Keratinocyte (primary cell): ENCODE results near the gene MCM9. TPM values are rescaled to one million over a fixed set of nuclear protein-coding genes. Genes with fewer than 3 reads are reported as not detected.

Experiments used
- DNase-seq: peaks from one replicate; pipeline ENCODE4 v3.0.0-alpha.2; 2011; ENCODE audit warnings: low read depth, missing footprints, low spot score
- FAIRE-seq: peaks from 2 replicates; lab custom pipeline; 2011; peaks lifted over from hg19 to GRCh38; lab: Jason Lieb, UNC
- H2AFZ ChIP-seq: 2 replicates; pipeline ENCODE4 v1.6.0; 2012; ENCODE audit warnings: low read length, control low read depth, inconsistent platforms; ENCODE audit not compliant: control insufficient read depth
- H3K27ac ChIP-seq: 2 replicates; pipeline ENCODE4 v1.5.1; 2011; ENCODE audit warnings: low read length; ENCODE audit not compliant: control insufficient read depth, insufficient read depth
- H3K27me3 ChIP-seq: 3 replicates; pipeline ENCODE4 v1.6.0; 2011; ENCODE audit warnings: low read length; ENCODE audit not compliant: control insufficient read depth, insufficient read depth; ENCODE audit errors: extremely low read depth
- H3K36me3 ChIP-seq, 2 experiments: 2 replicates in 1 of 2; 3 replicates in 1 of 2; pipeline ENCODE4 v1.5.1; 2011; ENCODE audit warnings: low read length in 2 of 2, mild to moderate bottlenecking in 1 of 2; ENCODE audit not compliant: control insufficient read depth in 2 of 2, insufficient read depth in 2 of 2; ENCODE audit errors: extremely low read depth in 1 of 2
- H3K4me1 ChIP-seq: 3 replicates; pipeline ENCODE4 v1.5.1; 2011; ENCODE audit warnings: low read length; ENCODE audit not compliant: control insufficient read depth, insufficient read depth; ENCODE audit errors: extremely low read depth
- H3K4me2 ChIP-seq: 3 replicates; pipeline ENCODE4 v1.6.0; 2011; ENCODE audit warnings: low read depth, low read length; ENCODE audit not compliant: control insufficient read depth, insufficient read depth; ENCODE audit errors: extremely low read depth
- H3K4me3 ChIP-seq, 3 experiments: fragments of 200-600 bp in 1 of 3; sonication (generic) in 1 of 3; 2 replicates in 2 of 3; 3 replicates in 1 of 3; pipeline ENCODE4 v1.5.1; 2011 to 2016; ENCODE audit warnings: low read length in 3 of 3, mild to moderate bottlenecking in 3 of 3, control low read depth in 2 of 3, inconsistent platforms in 1 of 3, low read depth in 1 of 3, mixed read lengths in 1 of 3, mixed run types in 1 of 3, moderate library complexity in 1 of 3; ENCODE audit not compliant: control insufficient read depth in 2 of 3, insufficient read depth in 2 of 3; ENCODE audit errors: extremely low read depth in 1 of 3
- H3K79me2 ChIP-seq: 2 replicates; pipeline ENCODE4 v1.6.0; 2012; ENCODE audit warnings: low read length; ENCODE audit not compliant: control insufficient read depth, insufficient read depth
- H3K9ac ChIP-seq: 3 replicates; pipeline ENCODE4 v1.6.0; 2011; ENCODE audit warnings: low read length; ENCODE audit not compliant: control insufficient read depth, insufficient read depth; ENCODE audit errors: extremely low read depth
- H3K9me1 ChIP-seq: 3 replicates; pipeline ENCODE4 v1.6.0; 2011; ENCODE audit warnings: low read length; ENCODE audit not compliant: control insufficient read depth, insufficient read depth; ENCODE audit errors: extremely low read depth
- H3K9me3 ChIP-seq: 2 replicates; pipeline ENCODE4 v1.5.1; 2012; ENCODE audit warnings: low read depth, low read length; ENCODE audit not compliant: control insufficient read depth
- H4K20me1 ChIP-seq: 3 replicates; pipeline ENCODE4 v1.6.0; 2011; ENCODE audit warnings: low read length; ENCODE audit not compliant: control insufficient read depth, insufficient read depth; ENCODE audit errors: extremely low read depth
- EZH2 ChIP-seq: IDR thresholded peaks from one replicate; pipeline ENCODE4 v1.6.1; 2012; ENCODE audit warnings: inconsistent platforms, mild to moderate bottlenecking, low read length, moderate library complexity
- dilution Hi-C: fragments of 300-500 bp; cut with MboI; formaldehyde crosslinking; loops from one replicate; pipeline ENCODE4 v1.7.0; 2020; ENCODE audit warnings: low sequenced_read_pairs; ENCODE audit not compliant: extremely low pct_ligation_motif_present
- polyA plus RNA-seq, 5 experiments: library from polyadenylated mRNA; depleted of rRNA in 3 of 5; stranded (reverse) in 3 of 5; stranded (forward) in 1 of 5; unstranded in 1 of 5; fragments of >200 nt; gene quantifications; 1 replicate in 1 of 5; 2 replicates in 3 of 5; 3 replicates in 1 of 5; pipeline versions ENCODE4 v1.2.1 to v1.2.3, GENCODE V29; 2011 to 2012; ENCODE audit warnings: missing spikeins in 2 of 5, low read depth in 1 of 5, low replicate concordance in 1 of 5
- TF ChIP-seq, protein P1 (sequence below), 3 experiments: IDR thresholded peaks in 1 of 3; conservative IDR thresholded peaks in 1 of 3; optimal IDR thresholded peaks in 1 of 3; 2 replicates in 2 of 3; 3 replicates in 1 of 3; pipeline versions ENCODE3 to v1.5.1; 2011; ENCODE audit warnings: low read length in 3 of 3, mild to moderate bottlenecking in 3 of 3, moderate library complexity in 2 of 3, control low read depth in 1 of 3, inconsistent platforms in 1 of 3; ENCODE audit not compliant: insufficient read depth in 2 of 3; ENCODE audit errors: extremely low read depth in 1 of 3

MCM9 gene
- polyA plus RNA-seq, 1 donor (not counting 4 experiments of a cell fraction or from before 2014, with no cell fraction given), result 3.1 TPM

DNA sequence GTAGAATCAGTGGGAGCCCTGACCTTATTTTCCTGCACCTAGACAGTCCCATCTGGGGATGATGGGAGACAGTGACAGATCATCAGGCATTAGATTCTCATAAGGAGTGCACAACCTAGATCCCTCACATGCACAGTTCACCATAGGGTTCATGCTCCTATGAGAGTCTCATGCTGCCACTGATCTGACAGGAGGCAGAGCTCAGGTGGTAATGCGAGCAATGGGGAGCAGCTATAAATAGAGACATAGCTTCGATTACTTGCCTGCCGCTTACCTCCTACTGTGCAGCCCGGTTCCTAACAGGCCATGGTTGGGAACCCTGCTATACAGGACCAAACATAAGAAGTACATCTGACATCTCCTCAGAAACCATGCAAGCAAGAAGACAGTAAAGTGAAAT is 72.5 kb downstream of the MCM9 start:
- no peak overlapping the region for H3K4me2 ChIP-seq
- no peaks in the 10 kb centered on the region for H3K79me2 ChIP-seq
- no peaks in the 10 kb centered on the region for H3K27me3 ChIP-seq
- H2AFZ ChIP-seq, result no peak overlapping the region
- H4K20me1 ChIP-seq, result no peaks in the 10 kb centered on the region
- dilution Hi-C loops, result no loop called here
- H3K9me3 ChIP-seq, result no peaks in the 10 kb centered on the region
- no peaks in the 10 kb centered on the region for H3K4me1 ChIP-seq
- H3K27ac ChIP-seq, result no peak overlapping the region
- DNase-seq, result no peak
- H3K9me1 ChIP-seq, result no peaks in the 10 kb centered on the region
- H3K36me3 ChIP-seq, result no peaks in the 10 kb centered on the region
- no peak for TF ChIP-seq EZH2
- TF ChIP-seq, protein P1, sequence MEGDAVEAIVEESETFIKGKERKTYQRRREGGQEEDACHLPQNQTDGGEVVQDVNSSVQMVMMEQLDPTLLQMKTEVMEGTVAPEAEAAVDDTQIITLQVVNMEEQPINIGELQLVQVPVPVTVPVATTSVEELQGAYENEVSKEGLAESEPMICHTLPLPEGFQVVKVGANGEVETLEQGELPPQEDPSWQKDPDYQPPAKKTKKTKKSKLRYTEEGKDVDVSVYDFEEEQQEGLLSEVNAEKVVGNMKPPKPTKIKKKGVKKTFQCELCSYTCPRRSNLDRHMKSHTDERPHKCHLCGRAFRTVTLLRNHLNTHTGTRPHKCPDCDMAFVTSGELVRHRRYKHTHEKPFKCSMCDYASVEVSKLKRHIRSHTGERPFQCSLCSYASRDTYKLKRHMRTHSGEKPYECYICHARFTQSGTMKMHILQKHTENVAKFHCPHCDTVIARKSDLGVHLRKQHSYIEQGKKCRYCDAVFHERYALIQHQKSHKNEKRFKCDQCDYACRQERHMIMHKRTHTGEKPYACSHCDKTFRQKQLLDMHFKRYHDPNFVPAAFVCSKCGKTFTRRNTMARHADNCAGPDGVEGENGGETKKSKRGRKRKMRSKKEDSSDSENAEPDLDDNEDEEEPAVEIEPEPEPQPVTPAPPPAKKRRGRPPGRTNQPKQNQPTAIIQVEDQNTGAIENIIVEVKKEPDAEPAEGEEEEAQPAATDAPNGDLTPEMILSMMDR (optimal IDR thresholded peaks at IDR 0.05 in 1 of 3, IDR thresholded peaks at IDR 0.05 in 1 of 3, conservative IDR thresholded peaks at IDR 0.05 in 1 of 3; ENCODE audit: extremely low read depth in 1 of 3, insufficient read depth in 2 of 3, low read length in 3 of 3), result no peak
- H3K4me3 ChIP-seq, result no peak overlapping the region
- H3K9ac ChIP-seq, result no peak overlapping the region
- no peak for FAIRE-seq

DNA sequence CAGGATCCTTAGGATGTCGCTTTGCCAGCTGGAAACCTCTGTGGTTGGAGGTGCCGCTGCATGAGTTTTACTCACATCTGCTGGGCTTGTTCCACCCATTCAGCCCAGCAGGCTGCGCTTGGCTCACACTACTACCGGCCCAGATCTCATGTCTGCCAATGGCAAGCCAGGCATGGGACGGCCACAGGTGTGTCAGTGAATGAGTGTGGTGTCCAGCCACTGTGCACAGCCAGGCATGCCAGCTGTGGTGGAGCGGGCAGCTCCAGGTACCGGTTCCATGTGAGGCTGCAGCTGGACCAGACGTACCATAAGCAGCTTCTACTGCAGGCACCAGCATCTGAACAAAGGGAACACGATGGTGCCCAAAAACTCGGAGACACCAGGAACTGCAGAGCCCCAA is 74.1 kb downstream of the MCM9 start:
- Histone ChIP-seq H3K4me1 (peaks cover 5% of the 10 kb centered on the region), H3K27ac (no peak overlapping the region), H4K20me1 (peaks cover 3% of the 10 kb centered on the region), H3K9me1 (no peaks in the 10 kb centered on the region), H3K4me2 (no peak overlapping the region), H3K27me3 (no peaks in the 10 kb centered on the region), H3K36me3 (no peaks in the 10 kb centered on the region), H3K79me2 (no peaks in the 10 kb centered on the region), H3K9me3 (no peaks in the 10 kb centered on the region), H2AFZ (no peak overlapping the region), H3K4me3 (no peak overlapping the region), H3K9ac (no peak overlapping the region)
- TF ChIP-seq, protein P1 (optimal IDR thresholded peaks at IDR 0.05 in 1 of 3, IDR thresholded peaks at IDR 0.05 in 1 of 3, conservative IDR thresholded peaks at IDR 0.05 in 1 of 3; ENCODE audit: extremely low read depth in 1 of 3, insufficient read depth in 2 of 3, low read length in 3 of 3), result no peak
- no peak for TF ChIP-seq EZH2
- no peak for FAIRE-seq
- no peak for DNase-seq
- dilution Hi-C loops, result no loop called here
